ENCODE measurements around the gene DSG1.

- no peak for TF ChIP-seq POLR2A (IDR thresholded peaks at IDR 0.05; ENCODE audit: control extremely low read depth in 1 of 2, low read depth in 2 of 2, low read length in 2 of 2)
- no peak for TF ChIP-seq USF2 (IDR thresholded peaks at IDR 0.05; ENCODE audit: low read length)
- no peak for TF ChIP-seq TAF1 (IDR thresholded peaks at IDR 0.05; ENCODE audit: low read depth, low read length)
- no peak for TF ChIP-seq CTCF (IDR thresholded peaks at IDR 0.05; ENCODE audit: control extremely low read depth in 1 of 3, insufficient read depth in 1 of 3, low read depth in 1 of 3, low read length in 3 of 3)
- TF ChIP-seq BCL11A (IDR thresholded peaks at IDR 0.05; ENCODE audit: low read depth in 2 of 2, low read length in 2 of 2), result no peak
- no peak for TF ChIP-seq YY1 (IDR thresholded peaks at IDR 0.05; ENCODE audit: low read depth, low read length)
- no peak for TF ChIP-seq RAD21 (IDR thresholded peaks at IDR 0.05 in 1 of 2, conservative IDR thresholded peaks at IDR 0.05 in 1 of 2; ENCODE audit: low read depth in 2 of 2, low read length in 2 of 2)
- TF ChIP-seq POLR2AphosphoS5 (IDR thresholded peaks at IDR 0.05; ENCODE audit: low read depth, low read length), result no peak
- TF ChIP-seq FOSL1 (IDR thresholded peaks at IDR 0.05; ENCODE audit: insufficient read depth, low read depth, low read length), result no peak
- TF ChIP-seq MAX (IDR thresholded peaks at IDR 0.05), result no peak
- TF ChIP-seq MAFK (IDR thresholded peaks at IDR 0.05; ENCODE audit: low read depth, low read length), result no peak
- TF ChIP-seq HDAC2 (IDR thresholded peaks at IDR 0.05; ENCODE audit: borderline replicate concordance in 1 of 2, low read depth in 2 of 2, low read length in 2 of 2), result no peak
- no peak for TF ChIP-seq SP1 (IDR thresholded peaks at IDR 0.05; ENCODE audit: low read depth, low read length)
- TF ChIP-seq SIN3A (conservative IDR thresholded peaks at IDR 0.05 in 1 of 2, IDR thresholded peaks at IDR 0.05 in 1 of 2; ENCODE audit: low read depth in 1 of 2, low read length in 2 of 2), result no peak
Measured at GRCh38 chr18:31291688-31292087, 26.3 kb upstream of the DSG1 start.
